Stimulated activated CD8-positive, alpha-beta memory T cell treated with anti-CD3 and anti-CD28 coated beads, Interleukin-12 subunit alpha, Interleukin-12 subunit beta, amount 100 ng/mL, for 24 hours (primary cell): ENCODE measurements around the gene GCNT2.
"Not testable (repeated sequence)": the region's sequence is repeated elsewhere in the genome, so short reads cannot be mapped to it uniquely, and the experiment has no call there.

Source experiments
- DNase-seq: peaks from one replicate; pipeline ENCODE4 v3.0.0-alpha.2; 2020; ENCODE audit errors: extremely low read depth

Gene GCNT2

DNA sequence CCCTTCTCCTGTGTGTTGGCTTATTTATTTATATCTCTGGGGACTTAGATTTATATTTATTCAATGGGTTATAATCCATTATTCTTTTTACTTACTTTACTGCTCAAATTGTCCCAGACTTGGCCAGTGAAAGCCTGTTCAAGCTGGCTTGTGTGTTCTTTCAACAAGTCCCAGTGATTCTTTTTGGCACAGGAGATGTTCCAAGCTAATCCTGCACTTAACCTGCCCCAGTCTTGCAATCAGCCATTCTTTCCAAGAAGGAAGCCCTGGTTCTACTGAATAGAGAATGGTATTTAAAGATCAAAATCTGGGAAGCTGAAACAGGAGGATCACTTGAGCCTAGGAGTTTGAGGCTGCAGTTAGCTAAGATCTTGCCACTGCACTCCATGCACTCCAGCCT lies 26.7 kb downstream of the GCNT2 start:
- no peak for DNase-seq

- DNase-seq, result no peak
Observed at GRCh38 chr6:10550764-10551163, 29.6 kb downstream of the GCNT2 start.

- DNase-seq, result no peak
Observed at GRCh38 chr6:10552270-10552810, 31.2 kb downstream of the GCNT2 start.

DNA sequence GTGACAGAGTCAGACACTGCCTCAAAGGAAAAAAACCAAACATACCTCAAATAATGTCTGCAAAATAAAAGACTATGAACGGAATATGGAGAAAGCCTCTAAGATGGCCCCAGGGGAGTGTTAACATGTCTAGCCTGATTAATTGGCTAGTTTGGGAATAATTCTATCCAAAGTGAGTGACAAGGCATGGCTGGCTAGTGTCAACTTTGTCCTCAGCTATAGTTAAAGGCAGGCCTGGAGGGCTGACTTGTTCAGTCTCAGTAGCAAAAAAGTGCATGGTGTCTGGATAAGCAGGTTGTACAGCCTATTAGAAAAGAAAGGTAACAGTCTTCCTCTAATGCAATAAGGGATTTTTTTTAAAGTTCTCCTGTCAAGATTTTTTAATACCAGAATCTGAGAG lies 32.7 kb downstream of the GCNT2 start:
- no peak for DNase-seq

GRCh38 chr6:10554826-10555225 lies 33.7 kb downstream of the GCNT2 start:
- no peak for DNase-seq

- DNase-seq, result no peak
Observed at GRCh38 chr6:10555625-10556309, 34.6 kb downstream of the GCNT2 start.

DNA sequence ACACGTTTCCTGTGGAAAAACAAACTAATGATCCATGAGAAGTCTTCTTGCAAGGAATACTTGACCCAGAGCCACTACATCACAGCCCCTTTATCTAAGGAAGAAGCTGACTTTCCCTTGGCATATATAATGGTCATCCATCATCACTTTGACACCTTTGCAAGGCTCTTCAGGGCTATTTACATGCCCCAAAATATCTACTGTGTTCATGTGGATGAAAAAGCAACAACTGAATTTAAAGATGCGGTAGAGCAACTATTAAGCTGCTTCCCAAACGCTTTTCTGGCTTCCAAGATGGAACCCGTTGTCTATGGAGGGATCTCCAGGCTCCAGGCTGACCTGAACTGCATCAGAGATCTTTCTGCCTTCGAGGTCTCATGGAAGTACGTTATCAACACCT lies 35.4 kb downstream of the GCNT2 start:
- DNase-seq, result no peak

DNA sequence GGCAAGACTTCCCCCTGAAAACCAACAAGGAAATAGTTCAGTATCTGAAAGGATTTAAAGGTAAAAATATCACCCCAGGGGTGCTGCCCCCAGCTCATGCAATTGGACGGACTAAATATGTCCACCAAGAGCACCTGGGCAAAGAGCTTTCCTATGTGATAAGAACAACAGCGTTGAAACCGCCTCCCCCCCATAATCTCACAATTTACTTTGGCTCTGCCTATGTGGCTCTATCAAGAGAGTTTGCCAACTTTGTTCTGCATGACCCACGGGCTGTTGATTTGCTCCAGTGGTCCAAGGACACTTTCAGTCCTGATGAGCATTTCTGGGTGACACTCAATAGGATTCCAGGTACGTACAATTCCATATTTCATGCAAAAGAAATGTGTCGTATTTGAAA lies 35.8 kb downstream of the GCNT2 start:
- no peak for DNase-seq

- DNase-seq, result no peak
Observed at GRCh38 chr6:10557913-10558312, 36.8 kb downstream of the GCNT2 start.

DNA sequence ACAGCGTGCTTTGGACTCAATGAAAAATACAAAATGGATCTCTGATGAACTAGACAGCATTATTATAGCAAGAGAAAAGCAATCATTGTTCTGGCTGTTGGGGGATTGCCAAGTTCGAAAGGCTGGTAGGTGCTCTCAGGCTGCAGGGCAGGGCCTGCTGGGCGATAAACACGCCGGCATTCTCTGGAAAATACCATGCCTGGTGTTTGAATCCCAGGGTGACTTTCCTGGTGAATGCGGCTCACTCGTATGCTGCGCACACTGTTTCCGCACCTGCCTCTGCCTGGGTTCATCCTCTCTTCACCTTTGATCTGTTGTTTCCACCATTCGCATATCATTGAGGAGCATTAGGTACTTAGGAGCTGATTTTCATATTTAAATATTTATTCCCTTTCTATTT lies 37.4 kb downstream of the GCNT2 start:
- no peak for DNase-seq

DNA sequence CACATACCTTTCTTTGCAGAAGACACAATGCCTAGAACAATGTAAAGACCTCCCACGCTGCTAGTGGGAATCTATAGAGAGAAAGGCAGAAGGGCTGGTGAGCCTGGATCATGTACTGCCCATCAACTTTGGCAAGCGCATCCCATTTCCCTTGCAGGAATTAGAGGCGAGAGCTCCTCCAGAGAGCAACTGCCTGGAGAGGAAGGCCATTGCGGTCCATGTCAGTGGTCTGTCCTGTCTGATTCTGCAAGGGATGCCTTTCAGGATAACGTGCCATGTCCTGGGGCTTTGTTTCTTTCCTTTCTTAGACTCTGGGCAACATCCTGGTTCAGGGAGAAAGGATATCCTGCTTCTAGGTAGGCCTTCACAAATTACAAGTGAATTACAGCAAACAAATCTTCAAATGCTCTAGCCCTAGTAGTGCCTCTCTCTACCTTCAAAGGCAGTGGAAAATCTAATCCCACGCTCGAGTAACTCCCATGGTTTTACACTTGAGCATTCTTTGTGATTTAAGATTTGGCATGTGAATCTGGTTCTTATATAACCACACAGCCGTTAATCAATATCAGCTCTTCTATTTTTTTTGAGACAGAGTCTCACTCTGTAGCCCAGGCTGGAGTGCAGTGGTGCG lies 38.5 kb downstream of the GCNT2 start:
- DNase-seq, result no peak

DNA sequence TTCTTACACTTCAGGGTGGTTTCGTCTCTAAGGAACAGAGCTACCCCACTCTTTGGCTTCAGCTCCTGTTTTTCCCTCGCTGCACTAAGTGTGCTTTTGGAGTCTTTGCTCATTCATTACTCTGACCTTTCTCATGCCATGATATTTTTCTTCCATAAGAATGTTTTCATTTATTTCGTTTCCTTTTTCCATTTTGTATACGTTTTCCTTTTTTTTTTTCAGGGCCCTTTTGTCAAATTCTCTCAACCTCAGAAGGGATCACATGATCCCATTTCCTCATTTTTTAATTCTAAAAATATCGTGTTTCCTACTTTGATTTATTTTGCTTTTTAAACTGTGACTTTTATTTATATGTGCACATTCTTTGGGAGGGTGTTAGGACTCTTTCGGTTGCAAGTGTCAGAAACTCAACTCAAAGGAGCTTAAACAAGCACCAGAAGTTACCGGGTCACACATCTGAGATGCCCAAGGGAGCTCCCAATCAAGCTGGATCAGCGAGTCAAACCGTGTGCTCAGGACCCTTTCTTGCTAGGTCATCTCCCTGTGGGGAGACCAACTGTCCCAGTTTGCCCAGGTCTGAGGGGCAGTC lies 40.6 kb downstream of the GCNT2 start:
- no peak for DNase-seq

GRCh38 chr6:10564975-10565673 lies 44.0 kb downstream of the GCNT2 start:
- DNase-seq, result no peak

- no peak for DNase-seq
Observed at GRCh38 chr6:10565913-10566312, 44.8 kb downstream of the GCNT2 start.

- no peak for DNase-seq
Observed at GRCh38 chr6:10567256-10568026, 46.3 kb downstream of the GCNT2 start.

- no peak for DNase-seq
Observed at GRCh38 chr6:10569392-10570127, 48.4 kb downstream of the GCNT2 start.

- DNase-seq, result not testable (repeated sequence)
Observed at GRCh38 chr6:10575519-10575918, 54.4 kb downstream of the GCNT2 start.

DNA sequence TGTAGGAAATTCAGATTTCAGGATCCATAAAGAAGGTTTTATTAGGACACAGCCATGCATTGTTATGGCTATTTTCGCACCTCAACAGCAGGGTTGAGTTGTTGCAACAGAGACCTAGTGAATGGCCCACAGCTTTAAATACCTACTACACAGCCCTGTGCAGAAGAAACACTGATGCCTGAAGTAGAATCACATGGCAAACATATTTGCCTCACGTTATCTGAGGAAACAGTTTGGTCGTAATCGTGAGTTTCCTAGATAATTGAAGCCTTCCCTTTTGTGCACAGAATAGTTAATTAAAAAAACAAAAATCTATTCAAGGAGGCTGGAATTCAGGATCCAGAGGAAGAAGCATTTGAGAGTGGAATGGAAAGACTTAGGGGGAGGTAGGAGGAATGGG lies 55.1 kb downstream of the GCNT2 start:
- DNase-seq, result no peak

- no peak for DNase-seq
Observed at GRCh38 chr6:10577112-10577511, 56.0 kb downstream of the GCNT2 start.

GRCh38 chr6:10578723-10579122 lies 57.6 kb downstream of the GCNT2 start:
- DNase-seq, result no peak

- DNase-seq, result no peak
Observed at GRCh38 chr6:10579803-10580202, 58.7 kb downstream of the GCNT2 start.
